Keratinocyte (primary cell): ENCODE measurements around the gene PRLR. TPM values are rescaled to one million over a fixed set of nuclear protein-coding genes. Genes with fewer than 3 reads are reported as not detected.

Source experiments
- DNase-seq: peaks from one replicate; pipeline ENCODE4 v3.0.0-alpha.2; 2011; ENCODE audit warnings: low read depth, missing footprints, low spot score
- FAIRE-seq: peaks from 2 replicates; lab custom pipeline; 2011; peaks lifted over from hg19 to GRCh38; lab: Jason Lieb, UNC
- H2AFZ ChIP-seq: 2 replicates; pipeline ENCODE4 v1.6.0; 2012; ENCODE audit warnings: low read length, control low read depth, inconsistent platforms; ENCODE audit not compliant: control insufficient read depth
- H3K27ac ChIP-seq: 2 replicates; pipeline ENCODE4 v1.5.1; 2011; ENCODE audit warnings: low read length; ENCODE audit not compliant: control insufficient read depth, insufficient read depth
- H3K27me3 ChIP-seq: 3 replicates; pipeline ENCODE4 v1.6.0; 2011; ENCODE audit warnings: low read length; ENCODE audit not compliant: control insufficient read depth, insufficient read depth; ENCODE audit errors: extremely low read depth
- H3K36me3 ChIP-seq, 2 experiments: 2 replicates in 1 of 2; 3 replicates in 1 of 2; pipeline ENCODE4 v1.5.1; 2011; ENCODE audit warnings: low read length in 2 of 2, mild to moderate bottlenecking in 1 of 2; ENCODE audit not compliant: control insufficient read depth in 2 of 2, insufficient read depth in 2 of 2; ENCODE audit errors: extremely low read depth in 1 of 2
- H3K4me1 ChIP-seq: 3 replicates; pipeline ENCODE4 v1.5.1; 2011; ENCODE audit warnings: low read length; ENCODE audit not compliant: control insufficient read depth, insufficient read depth; ENCODE audit errors: extremely low read depth
- H3K4me2 ChIP-seq: 3 replicates; pipeline ENCODE4 v1.6.0; 2011; ENCODE audit warnings: low read depth, low read length; ENCODE audit not compliant: control insufficient read depth, insufficient read depth; ENCODE audit errors: extremely low read depth
- H3K4me3 ChIP-seq, 3 experiments: fragments of 200-600 bp in 1 of 3; sonication (generic) in 1 of 3; 2 replicates in 2 of 3; 3 replicates in 1 of 3; pipeline ENCODE4 v1.5.1; 2011 to 2016; ENCODE audit warnings: low read length in 3 of 3, mild to moderate bottlenecking in 3 of 3, control low read depth in 2 of 3, inconsistent platforms in 1 of 3, low read depth in 1 of 3, mixed read lengths in 1 of 3, mixed run types in 1 of 3, moderate library complexity in 1 of 3; ENCODE audit not compliant: control insufficient read depth in 2 of 3, insufficient read depth in 2 of 3; ENCODE audit errors: extremely low read depth in 1 of 3
- H3K79me2 ChIP-seq: 2 replicates; pipeline ENCODE4 v1.6.0; 2012; ENCODE audit warnings: low read length; ENCODE audit not compliant: control insufficient read depth, insufficient read depth
- H3K9ac ChIP-seq: 3 replicates; pipeline ENCODE4 v1.6.0; 2011; ENCODE audit warnings: low read length; ENCODE audit not compliant: control insufficient read depth, insufficient read depth; ENCODE audit errors: extremely low read depth
- H3K9me1 ChIP-seq: 3 replicates; pipeline ENCODE4 v1.6.0; 2011; ENCODE audit warnings: low read length; ENCODE audit not compliant: control insufficient read depth, insufficient read depth; ENCODE audit errors: extremely low read depth
- H3K9me3 ChIP-seq: 2 replicates; pipeline ENCODE4 v1.5.1; 2012; ENCODE audit warnings: low read depth, low read length; ENCODE audit not compliant: control insufficient read depth
- H4K20me1 ChIP-seq: 3 replicates; pipeline ENCODE4 v1.6.0; 2011; ENCODE audit warnings: low read length; ENCODE audit not compliant: control insufficient read depth, insufficient read depth; ENCODE audit errors: extremely low read depth
- CTCF ChIP-seq, 3 experiments: IDR thresholded peaks in 1 of 3; conservative IDR thresholded peaks in 1 of 3; optimal IDR thresholded peaks in 1 of 3; 2 replicates in 2 of 3; 3 replicates in 1 of 3; pipeline versions ENCODE3 to v1.5.1; 2011; ENCODE audit warnings: low read length in 3 of 3, mild to moderate bottlenecking in 3 of 3, moderate library complexity in 2 of 3, control low read depth in 1 of 3, inconsistent platforms in 1 of 3; ENCODE audit not compliant: insufficient read depth in 2 of 3; ENCODE audit errors: extremely low read depth in 1 of 3
- EZH2 ChIP-seq: IDR thresholded peaks from one replicate; pipeline ENCODE4 v1.6.1; 2012; ENCODE audit warnings: inconsistent platforms, mild to moderate bottlenecking, low read length, moderate library complexity
- dilution Hi-C: fragments of 300-500 bp; cut with MboI; formaldehyde crosslinking; loops from one replicate; pipeline ENCODE4 v1.7.0; 2020; ENCODE audit warnings: low sequenced_read_pairs; ENCODE audit not compliant: extremely low pct_ligation_motif_present
- polyA plus RNA-seq, 5 experiments: library from polyadenylated mRNA; depleted of rRNA in 3 of 5; stranded (reverse) in 3 of 5; stranded (forward) in 1 of 5; unstranded in 1 of 5; fragments of >200 nt; gene quantifications; 1 replicate in 1 of 5; 2 replicates in 3 of 5; 3 replicates in 1 of 5; pipeline versions ENCODE4 v1.2.1 to v1.2.3, GENCODE V29; 2011 to 2012; ENCODE audit warnings: missing spikeins in 2 of 5, low read depth in 1 of 5, low replicate concordance in 1 of 5

PRLR gene
- polyA plus RNA-seq, 1 donor (not counting 4 experiments of a cell fraction or from before 2014, with no cell fraction given), result 0.04 TPM

DNA sequence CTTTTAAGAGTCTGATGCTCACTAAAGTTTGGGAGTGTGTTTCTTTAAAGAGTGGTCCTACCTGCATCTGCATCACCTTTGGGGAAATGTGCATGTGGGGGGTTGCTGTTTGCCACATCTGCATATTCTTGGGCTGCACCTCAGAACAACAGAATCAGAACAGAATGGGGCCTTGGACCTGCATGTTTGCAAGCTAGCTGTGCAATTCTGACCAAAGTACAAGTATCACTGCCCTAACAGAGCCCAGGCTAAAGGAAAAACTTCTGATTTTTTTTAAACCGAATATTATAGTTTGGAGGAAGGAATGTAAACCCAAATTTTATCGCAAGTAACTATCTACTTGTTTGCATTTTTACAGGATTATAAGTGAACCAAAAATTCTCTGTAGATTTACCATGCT is 34.2 kb upstream of the PRLR start:
- Histone ChIP-seq H3K36me3 (no peaks in the 10 kb centered on the region), H3K9ac (no peak overlapping the region), H3K27me3 (no peaks in the 10 kb centered on the region), H3K27ac (no peak overlapping the region), H4K20me1 (no peaks in the 10 kb centered on the region), H3K9me1 (no peaks in the 10 kb centered on the region), H3K4me3 (no peak overlapping the region), H3K4me2 (no peak overlapping the region), H3K4me1 (no peaks in the 10 kb centered on the region), H3K9me3 (no peaks in the 10 kb centered on the region), H2AFZ (no peak overlapping the region), H3K79me2 (no peaks in the 10 kb centered on the region)
- no peak for FAIRE-seq
- dilution Hi-C loops, result no loop called here
- DNase-seq, result no peak
- TF ChIP-seq CTCF (optimal IDR thresholded peaks at IDR 0.05 in 1 of 3, IDR thresholded peaks at IDR 0.05 in 1 of 3, conservative IDR thresholded peaks at IDR 0.05 in 1 of 3; ENCODE audit: extremely low read depth in 1 of 3, insufficient read depth in 2 of 3, low read length in 3 of 3), result no peak
- TF ChIP-seq EZH2, result no peak

DNA sequence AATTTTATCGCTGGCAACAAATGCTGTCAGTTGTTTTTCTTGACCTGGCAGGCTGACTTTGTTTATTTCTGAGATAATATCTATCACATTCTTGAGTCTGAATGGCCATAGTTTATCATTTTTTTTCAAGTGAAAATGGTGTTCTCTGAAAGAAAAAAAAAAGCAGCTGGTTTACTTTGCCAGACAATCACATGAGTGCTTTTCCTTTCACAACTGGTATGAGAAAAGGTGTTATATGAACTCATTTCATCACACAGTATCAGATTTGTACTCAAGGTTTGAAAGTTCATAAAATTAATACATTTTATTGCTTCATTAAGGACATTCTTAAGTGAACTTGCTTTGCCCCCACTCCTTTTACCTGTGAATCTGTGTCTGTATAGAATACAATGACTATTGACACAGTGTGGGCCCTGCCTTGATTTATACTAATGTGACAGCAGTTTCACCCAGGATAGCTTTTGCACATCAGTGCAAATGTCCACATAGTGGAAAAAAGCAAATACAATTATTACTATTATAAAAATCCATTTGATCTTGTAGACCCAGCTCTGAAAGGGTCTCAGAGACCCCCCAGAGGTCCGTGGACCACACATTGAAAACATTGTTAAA is 33.1 kb upstream of the PRLR start:
- H3K4me1 ChIP-seq, result no peaks in the 10 kb centered on the region
- no peak for DNase-seq
- H4K20me1 ChIP-seq, result no peaks in the 10 kb centered on the region
- no peak overlapping the region for H2AFZ ChIP-seq
- dilution Hi-C loops, result no loop called here
- H3K4me3 ChIP-seq, result no peak overlapping the region
- H3K9me3 ChIP-seq, result no peaks in the 10 kb centered on the region
- no peak overlapping the region for H3K27ac ChIP-seq
- no peak overlapping the region for H3K9ac ChIP-seq
- H3K9me1 ChIP-seq, result no peaks in the 10 kb centered on the region
- H3K27me3 ChIP-seq, result no peaks in the 10 kb centered on the region
- no peak overlapping the region for H3K4me2 ChIP-seq
- H3K79me2 ChIP-seq, result no peaks in the 10 kb centered on the region
- FAIRE-seq, result no peak
- no peak for TF ChIP-seq EZH2
- no peak for TF ChIP-seq CTCF (optimal IDR thresholded peaks at IDR 0.05 in 1 of 3, IDR thresholded peaks at IDR 0.05 in 1 of 3, conservative IDR thresholded peaks at IDR 0.05 in 1 of 3; ENCODE audit: extremely low read depth in 1 of 3, insufficient read depth in 2 of 3, low read length in 3 of 3)
- H3K36me3 ChIP-seq, result no peaks in the 10 kb centered on the region
